Cardiac ventricle fibroblast (primary cell): ENCODE measurements around the gene SOX1. TPM values are rescaled to one million over a fixed set of nuclear protein-coding genes. Genes with fewer than 3 reads are reported as not detected.

ENCODE experiments used
- total RNA-seq: library from RNA; depleted of rRNA; stranded (reverse); fragments of >200 nt; gene quantifications from 2 replicates; pipeline ENCODE4 v1.2.3, GENCODE V29; 2015

Gene SOX1
- not detected in 2 replicates for total RNA-seq

DNA sequence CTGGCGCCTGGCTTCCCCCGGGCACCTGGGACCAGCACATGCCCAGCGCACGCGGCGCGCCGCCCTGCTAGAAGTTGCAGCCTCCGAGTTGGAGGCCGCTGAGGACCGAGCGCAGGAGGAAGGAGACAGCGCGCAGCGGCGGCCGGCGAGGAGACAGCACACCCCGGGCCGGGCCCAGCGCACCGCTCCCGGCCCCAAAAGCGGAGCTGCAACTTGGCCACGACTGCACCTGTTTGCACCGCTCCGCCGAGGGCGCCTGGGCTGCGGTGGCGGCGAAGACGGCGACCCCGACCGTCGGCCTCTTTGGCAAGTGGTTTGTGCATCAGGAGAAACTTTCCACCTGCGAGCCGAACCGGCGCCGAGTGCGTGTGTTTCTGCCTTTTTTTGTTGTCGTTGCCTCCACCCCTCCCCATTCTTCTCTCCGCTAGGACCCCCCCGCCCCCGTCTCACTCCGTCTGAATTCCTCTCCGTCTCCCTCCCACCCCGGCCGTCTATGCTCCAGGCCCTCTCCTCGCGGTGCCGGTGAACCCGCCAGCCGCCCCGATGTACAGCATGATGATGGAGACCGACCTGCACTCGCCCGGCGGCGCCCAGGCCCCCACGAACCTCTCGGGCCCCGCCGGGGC, at the start of gene SOX1:
Gene SOX1, plus strand, starts transcription at position 34 of the 626 bp plus-strand sequence. Its CDS starts 510 bp downstream, at position 544.

